CD8-positive, alpha-beta memory T cell (primary cell): ENCODE measurements around the gene SELENBP1. TPM values are rescaled to one million over a fixed set of nuclear protein-coding genes. Genes with fewer than 3 reads are reported as not detected.
"Not testable (repeated sequence)": the region's sequence is repeated elsewhere in the genome, so short reads cannot be mapped to it uniquely, and the experiment has no call there.

Experiments used
- CTCF ChIA-PET: fragments of 350-600 bp; sonication (Branson Sonifier 250); formaldehyde crosslinking; loops from one replicate; lab custom pipeline; 2021; ENCODE audit warnings: antibody characterized with exemption; lab: Charles Lee
- POLR2A ChIA-PET: fragments of 350-600 bp; sonication (Branson Sonifier 250); formaldehyde crosslinking; loops from one replicate; lab custom pipeline; 2021; ENCODE audit warnings: antibody characterized with exemption; lab: Charles Lee
- DNase-seq, 5 donors: peaks; one replicate each; pipeline versions ENCODE4 v3.0.0 to v3.0.0-alpha.2; 2020 to 2022; ENCODE audit warnings: mixed read lengths in 1 of 5
- H3K27ac ChIP-seq: one replicate; pipeline ENCODE4 v1.7.0; 2013; ENCODE audit warnings: low read depth, mild to moderate bottlenecking, low read length, moderate library complexity
- H3K27me3 ChIP-seq: 2 replicates; pipeline ENCODE4 v1.7.0; 2013; ENCODE audit warnings: low read length, mild to moderate bottlenecking; ENCODE audit not compliant: insufficient read depth, poor library complexity, severe bottlenecking
- H3K36me3 ChIP-seq: 2 replicates; pipeline ENCODE4 v1.7.0; 2013; ENCODE audit warnings: mild to moderate bottlenecking, low read length, moderate library complexity; ENCODE audit not compliant: insufficient read depth
- H3K4me1 ChIP-seq: 2 replicates; pipeline ENCODE4 v1.7.0; 2013; ENCODE audit warnings: mild to moderate bottlenecking, low read length, moderate library complexity; ENCODE audit not compliant: insufficient read depth
- H3K4me3 ChIP-seq: 2 replicates; pipeline ENCODE4 v1.7.0; 2013; ENCODE audit warnings: mild to moderate bottlenecking, low read length
- H3K9me3 ChIP-seq: 2 replicates; pipeline ENCODE4 v1.7.0; 2013; ENCODE audit warnings: mild to moderate bottlenecking, low read length
- H3K27ac Mint-ChIP-seq, 8 donors: one replicate each; pipeline ENCODE4 v1.8.0; 2020 to 2021; ENCODE audit warnings: mixed read lengths in 8 of 8, mild to moderate bottlenecking in 6 of 8, inconsistent platforms in 3 of 8, moderate library complexity in 3 of 8
- H3K27me3 Mint-ChIP-seq, 2 donors: one replicate each; pipeline ENCODE4 v1.8.0; 2020 to 2021; ENCODE audit warnings: mixed read lengths in 2 of 2, mild to moderate bottlenecking in 1 of 2, moderate library complexity in 1 of 2
- H3K36me3 Mint-ChIP-seq, 3 donors: one replicate each; pipeline ENCODE4 v1.8.0; 2020 to 2021; ENCODE audit warnings: mixed read lengths in 3 of 3, inconsistent platforms in 1 of 3, mild to moderate bottlenecking in 1 of 3
- H3K4me1 Mint-ChIP-seq, 3 donors: one replicate each; pipeline ENCODE4 v1.8.0; 2020 to 2021; ENCODE audit warnings: mixed read lengths in 3 of 3, inconsistent platforms in 1 of 3, mild to moderate bottlenecking in 1 of 3
- H3K4me3 Mint-ChIP-seq, 7 donors: one replicate each; pipeline ENCODE4 v1.8.0; 2020 to 2021; ENCODE audit warnings: mixed read lengths in 7 of 7, mild to moderate bottlenecking in 6 of 7, moderate library complexity in 4 of 7, inconsistent platforms in 2 of 7
- H3K9me3 Mint-ChIP-seq, 5 donors: one replicate each; pipeline ENCODE4 v1.8.0; 2020 to 2022; ENCODE audit warnings: mixed read lengths in 5 of 5, mild to moderate bottlenecking in 3 of 5, moderate library complexity in 2 of 5, inconsistent platforms in 1 of 5
- polyA plus RNA-seq: library from polyadenylated mRNA; unstranded; fragments of 300-500 nt; fragmentation: Illumina TruSeq; gene quantifications from one replicate; pipeline ENCODE4 v1.2.3, GENCODE V29; 2021
- total RNA-seq, 2 experiments: library from RNA; stranded (reverse); gene quantifications; one replicate each; pipeline ENCODE4 v1.2.3, GENCODE V29; 2021

SELENBP1 gene
- total and polyA plus RNA-seq, 3 experiments from 2014 or later, result not detected

DNA sequence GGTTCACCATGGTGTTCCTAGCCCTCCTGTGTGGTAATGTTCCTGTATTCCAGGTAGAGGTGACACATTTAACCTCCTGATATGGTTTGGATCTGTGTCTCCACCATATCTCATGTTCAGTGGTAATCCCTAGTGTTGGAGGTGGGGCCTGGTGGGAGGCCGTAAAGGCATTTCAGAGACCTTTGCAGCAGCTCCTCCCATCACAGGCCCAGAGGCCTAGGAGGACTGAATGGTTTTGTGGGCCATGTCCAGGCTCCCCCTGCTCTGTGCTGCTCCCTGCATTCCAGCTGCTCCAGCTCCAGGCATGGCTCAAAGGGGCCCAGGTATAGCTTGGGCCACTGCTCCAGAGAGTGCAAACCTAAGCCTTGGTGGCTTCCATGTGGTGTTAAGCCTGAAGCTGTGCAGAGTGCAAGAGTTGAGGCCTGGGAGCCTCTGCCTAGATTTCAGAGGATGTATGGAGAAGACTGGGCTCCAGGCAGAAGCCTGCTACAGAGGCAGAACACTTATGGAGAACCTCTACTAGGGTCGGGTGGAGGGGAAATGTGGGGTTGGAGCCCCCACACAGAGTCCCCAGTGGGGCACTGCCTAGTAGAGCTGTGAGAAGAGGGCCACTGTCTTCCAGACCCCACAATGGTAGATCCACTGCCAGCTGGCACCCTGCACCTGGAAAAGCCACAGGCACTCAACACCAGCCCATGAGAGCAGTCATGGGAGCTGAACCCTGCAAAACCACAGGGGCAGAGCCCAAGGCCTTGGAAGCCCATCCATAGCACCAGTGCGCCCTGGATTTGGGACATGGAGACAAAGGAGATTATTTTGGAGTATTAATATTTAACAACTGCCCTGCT is 10.0 kb downstream of the SELENBP1 start:
- H3K36me3 ChIP-seq, result no peaks in the 10 kb centered on the region
- H3K4me1 Mint-ChIP-seq, result no peaks in the 10 kb centered on the region
- peaks cover 0 to 17% (median 2%) of the 10 kb centered on the region in 3 donors for H3K36me3 Mint-ChIP-seq
- H3K9me3 Mint-ChIP-seq, result peaks cover 0 to 4% (median 0%) of the 10 kb centered on the region in 5 donors
- DNase-seq, result no peak
- POLR2A ChIA-PET, result no interaction called here
- peaks cover 0 to 2% of the 10 kb centered on the region in 2 donors for H3K27me3 Mint-ChIP-seq
- no peaks in the 10 kb centered on the region for H3K4me1 ChIP-seq
- H3K9me3 ChIP-seq, result no peaks in the 10 kb centered on the region
- H3K27ac ChIP-seq, result no peak overlapping the region
- H3K27me3 ChIP-seq, result no peaks in the 10 kb centered on the region
- H3K4me3 Mint-ChIP-seq, result no peak overlapping the region
- H3K27ac Mint-ChIP-seq, result no peak overlapping the region
- CTCF ChIA-PET, result no interaction called here
- H3K4me3 ChIP-seq, result no peak overlapping the region

DNA sequence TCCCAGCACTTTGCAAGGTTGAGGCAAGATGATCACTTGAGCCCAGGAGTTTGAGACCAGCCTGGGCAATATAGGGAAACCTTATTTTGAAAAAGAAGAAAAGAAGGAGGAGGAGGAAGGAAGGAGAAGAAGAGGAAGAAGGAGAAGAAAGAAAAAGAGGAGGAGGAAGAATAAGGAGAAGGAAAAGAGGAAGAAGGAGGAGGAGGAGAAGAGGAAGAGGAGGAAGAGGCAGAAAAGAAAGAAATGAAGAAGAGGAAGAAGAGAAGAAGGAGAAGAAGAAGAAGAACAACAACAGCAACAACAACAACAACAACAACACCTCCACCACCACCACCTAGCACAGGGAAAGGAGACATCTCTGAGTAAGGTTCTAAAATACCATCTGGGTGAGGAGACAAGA is 10.6 kb downstream of the SELENBP1 start:
- Histone ChIP-seq H3K36me3 (no peaks in the 10 kb centered on the region), H3K27me3 (no peaks in the 10 kb centered on the region), H3K4me1 (no peaks in the 10 kb centered on the region), H3K4me3 (no peak overlapping the region), H3K27ac (no peak overlapping the region), H3K9me3 (no peaks in the 10 kb centered on the region)
- no peaks in the 10 kb centered on the region for H3K4me1 Mint-ChIP-seq
- H3K36me3 Mint-ChIP-seq, result peaks cover 0 to 17% (median 2%) of the 10 kb centered on the region in 3 donors
- no peak for DNase-seq
- H3K9me3 Mint-ChIP-seq, result peaks cover 0 to 4% (median 0%) of the 10 kb centered on the region in 5 donors
- POLR2A ChIA-PET, result no interaction called here
- H3K27me3 Mint-ChIP-seq, result peaks cover 0 to 2% of the 10 kb centered on the region in 2 donors
- CTCF ChIA-PET, result no interaction called here
- H3K4me3 Mint-ChIP-seq, result no peak overlapping the region
- no peak overlapping the region for H3K27ac Mint-ChIP-seq

DNA sequence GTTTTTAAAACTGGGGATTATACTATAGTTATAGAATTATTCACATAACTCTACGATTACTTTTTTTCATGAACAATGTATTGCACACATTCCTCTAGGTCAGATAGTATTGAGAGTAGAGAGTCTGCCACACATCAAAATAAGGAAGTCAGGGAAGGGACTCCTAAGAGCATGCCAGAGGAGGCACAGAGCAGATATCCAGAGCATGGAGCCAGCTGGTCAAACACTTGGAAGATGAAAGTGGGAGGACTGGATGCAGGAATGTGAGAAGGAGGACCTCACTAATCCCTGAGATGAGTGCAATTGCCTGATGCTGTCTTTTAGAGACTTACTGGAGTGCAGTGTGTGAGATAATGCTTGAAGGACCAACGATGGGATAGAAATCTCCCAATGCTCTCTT is 15.8 kb downstream of the SELENBP1 start:
- Mint-ChIP-seq H3K4me3 (no peak overlapping the region), H3K4me1 (no peaks in the 10 kb centered on the region), H3K27me3 (peaks cover 0 to 1% of the 10 kb centered on the region in 2 donors), H3K27ac (peak overlapping the region in 1 of 8 donors; percentile 12), H3K36me3 (peaks cover 0 to 8% (median 0%) of the 10 kb centered on the region in 3 donors), H3K9me3 (peaks cover 0 to 3% (median 0%) of the 10 kb centered on the region in 5 donors)
- Histone ChIP-seq H3K4me3 (no peak overlapping the region), H3K36me3 (no peaks in the 10 kb centered on the region), H3K4me1 (no peaks in the 10 kb centered on the region), H3K9me3 (no peaks in the 10 kb centered on the region), H3K27ac (no peak overlapping the region), H3K27me3 (no peaks in the 10 kb centered on the region)
- ChIA-PET CTCF (interaction anchor here (1.2 kb wide), 1 partner anchor 16 kb away, joined by 3 read pairs; no protein-coding TSS in a partner anchor), POLR2A (no interaction called here)
- DNase-seq, result no peak

GRCh38 chr1:151352021-151352718 is 20.3 kb downstream of the SELENBP1 start:
- Histone ChIP-seq H3K4me3 (no peak overlapping the region), H3K27me3 (no peaks in the 10 kb centered on the region), H3K9me3 (no peaks in the 10 kb centered on the region), H3K4me1 (peaks cover 5% of the 10 kb centered on the region), H3K36me3 (no peaks in the 10 kb centered on the region), H3K27ac (no peak overlapping the region)
- POLR2A ChIA-PET, result interaction anchor here (0.5 kb wide), 1 partner anchor 47 kb away, joined by 5 read pairs; the partner anchor contains the start of gene PSMB4
- H3K36me3 Mint-ChIP-seq, result peaks cover 0 to 3% (median 0%) of the 10 kb centered on the region in 3 donors
- peaks cover 0 to 2% of the 10 kb centered on the region in 2 donors for H3K27me3 Mint-ChIP-seq
- peaks cover 0 to 3% (median 0%) of the 10 kb centered on the region in 5 donors for H3K9me3 Mint-ChIP-seq
- CTCF ChIA-PET, result interaction anchor here (2.4 kb wide), 1 partner anchor 11 kb away, joined by 9 read pairs; no protein-coding TSS in a partner anchor
- H3K4me1 Mint-ChIP-seq, result peaks cover 8 to 11% (median 9%) of the 10 kb centered on the region in 3 donors
- DNase-seq, result no peak
- peak overlapping the region in 2 of 8 donors; percentile 14 to 29 for H3K27ac Mint-ChIP-seq
- H3K4me3 Mint-ChIP-seq, result peak overlapping the region in 1 of 7 donors; percentile 15

DNA sequence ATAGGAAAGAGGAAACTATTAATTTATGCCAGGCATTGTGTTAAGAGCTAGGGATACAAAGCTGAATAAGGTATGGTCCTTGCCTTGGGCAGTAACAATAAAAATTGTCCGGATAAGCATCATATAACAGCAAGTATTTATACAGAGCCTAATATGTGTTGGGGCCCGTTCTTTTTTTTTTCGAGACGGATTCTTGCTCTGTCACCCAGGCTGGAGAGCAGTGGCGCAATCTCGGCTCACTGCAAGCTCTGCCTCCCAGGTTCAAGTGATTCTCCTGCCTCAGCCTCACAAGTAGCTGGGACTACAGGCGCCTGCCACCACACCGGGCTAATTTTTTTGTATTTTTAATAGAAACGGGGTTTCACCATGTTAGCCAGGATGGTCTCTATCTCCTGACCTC is 22.2 kb downstream of the SELENBP1 start:
- Mint-ChIP-seq H3K36me3 (peaks cover 0 to 17% (median 3%) of the 10 kb centered on the region in 3 donors), H3K4me1 (peaks cover 24 to 28% (median 26%) of the 10 kb centered on the region in 3 donors)
- not testable (repeated sequence) for H3K9me3 ChIP-seq, H3K27me3 ChIP-seq, H3K9me3 Mint-ChIP-seq, H3K36me3 ChIP-seq, H3K27me3 Mint-ChIP-seq, DNase-seq, H3K4me3 ChIP-seq, H3K27ac ChIP-seq, H3K4me3 Mint-ChIP-seq, H3K27ac Mint-ChIP-seq
- CTCF ChIA-PET, result interaction anchor here (1.7 to 2.3 kb wide), 2 partner anchors 9 to 12 kb away, joined by 7 to 13 read pairs; no protein-coding TSS in a partner anchor
- peaks cover 17% of the 10 kb centered on the region for H3K4me1 ChIP-seq
- POLR2A ChIA-PET, result interaction anchor here (0.5 kb wide), 1 partner anchor 262 kb away, joined by 3 read pairs; no protein-coding TSS in a partner anchor

DNA sequence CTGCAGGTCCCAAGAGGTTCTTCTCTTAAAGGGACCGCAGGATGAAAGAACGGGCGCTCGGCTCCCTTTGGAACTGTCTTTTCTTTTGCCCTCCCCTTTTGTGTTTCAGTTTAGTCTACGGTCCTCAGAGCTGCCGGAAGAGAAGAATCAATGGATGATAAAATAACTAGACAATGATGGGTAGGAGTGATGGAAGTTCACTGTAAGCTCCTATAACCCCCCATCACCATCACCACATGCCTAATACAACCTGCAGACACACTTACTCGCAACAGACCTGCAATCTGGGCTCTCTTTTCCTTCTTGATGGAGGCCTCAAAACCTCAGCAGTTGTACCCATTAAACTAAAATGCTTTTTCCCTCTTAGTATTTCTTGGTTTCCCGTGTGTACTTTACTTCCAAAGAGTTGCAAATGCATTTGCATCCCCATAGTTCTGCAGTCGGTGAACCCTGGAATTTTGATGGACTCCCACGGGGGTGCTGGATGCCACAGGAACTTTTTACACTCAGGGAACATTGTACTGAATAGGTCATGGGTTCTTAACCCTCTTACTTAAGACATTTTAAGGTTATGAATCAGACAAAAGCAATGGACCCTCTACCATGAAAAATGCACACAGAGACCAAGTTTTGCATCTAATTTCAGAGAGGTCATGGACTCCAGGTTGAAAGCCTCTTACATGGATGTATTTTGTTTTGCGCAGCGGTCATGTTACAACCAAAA is 24.8 kb downstream of the SELENBP1 start:
- Mint-ChIP-seq H3K27me3 (peaks cover 0 to 2% of the 10 kb centered on the region in 2 donors), H3K4me1 (peaks cover 28 to 43% (median 38%) of the 10 kb centered on the region in 3 donors), H3K36me3 (peaks cover 0 to 41% (median 5%) of the 10 kb centered on the region in 3 donors), H3K4me3 (peak overlapping the region; percentile 85 to 95 (median 93)), H3K27ac (peak overlapping the region; percentile 95 to 100 (median 98)), H3K9me3 (peaks cover 0 to 3% (median 0%) of the 10 kb centered on the region in 5 donors)
- Histone ChIP-seq H3K27me3 (no peaks in the 10 kb centered on the region), H3K4me1 (peaks cover 23% of the 10 kb centered on the region), H3K9me3 (no peaks in the 10 kb centered on the region), H3K27ac (peak overlapping the region; percentile 98), H3K36me3 (peaks cover 14% of the 10 kb centered on the region), H3K4me3 (peak overlapping the region; percentile 97)
- ChIA-PET CTCF (no interaction called here), POLR2A (interaction anchor here (1.0 to 1.6 kb wide), 3 partner anchors 9 to 52 kb away, joined by 3 to 10 read pairs (median 3); partner anchors contain the start of genes PI4KB and PSMB4)
- DNase-seq, result no peak

DNA sequence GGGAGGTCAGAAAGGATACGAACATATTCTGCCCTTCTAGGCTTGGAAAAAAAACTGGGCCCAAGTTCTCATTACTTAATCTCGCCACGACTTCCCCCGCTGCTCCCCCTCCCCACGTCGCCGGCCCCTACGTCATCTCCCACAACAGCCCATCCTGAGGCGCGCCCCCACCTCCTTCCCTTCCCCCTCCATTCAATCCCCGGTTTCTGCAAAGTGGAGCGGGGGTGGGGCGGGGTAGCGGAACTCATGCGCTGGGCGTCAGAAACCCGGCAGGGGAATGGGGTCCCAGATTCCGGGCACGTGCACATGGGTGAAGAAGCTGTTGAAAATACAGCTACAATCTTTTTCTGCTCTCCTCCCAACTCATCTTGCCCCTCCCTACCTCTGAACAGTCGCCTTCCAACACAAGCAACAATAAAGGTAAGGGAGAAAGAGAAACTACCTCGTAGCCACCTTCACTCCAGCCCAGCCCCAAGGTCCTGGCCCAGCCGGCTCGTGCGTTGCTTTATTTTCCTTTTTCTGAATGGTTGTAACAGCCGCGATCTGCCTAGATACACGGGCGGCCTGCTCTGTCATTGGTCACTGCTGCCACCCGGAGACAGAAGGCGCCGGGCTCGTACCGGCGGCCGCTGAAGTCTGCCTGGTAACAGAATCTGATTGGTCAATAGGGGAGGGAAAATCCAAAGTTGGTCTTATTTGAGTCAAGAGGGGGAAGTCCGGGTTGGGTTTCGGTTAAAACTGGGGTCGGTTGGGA is 25.6 kb downstream of the SELENBP1 start, which contains the start of gene RFX5:
TSS of gene RFX5 (minus strand) at position 484 of the 754 bp plus-strand sequence. CDS start 932 bp downstream, outside the sequence.
- H3K4me3 ChIP-seq, result peak within 1 kb of the TSS; percentile 97
- H3K9me3 Mint-ChIP-seq, result no peaks in the 10 kb centered on the region
- peaks cover 21% of the 10 kb centered on the region for H3K36me3 ChIP-seq
- peaks cover 0 to 2% of the 10 kb centered on the region in 2 donors for H3K27me3 Mint-ChIP-seq
- peak within 1 kb of the TSS; percentile 98 for H3K27ac ChIP-seq
- peaks cover 28 to 43% (median 38%) of the 10 kb centered on the region in 3 donors for H3K4me1 Mint-ChIP-seq
- peak within 1 kb of the TSS; percentile 95 to 100 (median 98) for H3K27ac Mint-ChIP-seq
- DNase-seq, result peak; percentile 88 to 97 (median 95)
- H3K9me3 ChIP-seq, result no peaks in the 10 kb centered on the region
- H3K4me3 Mint-ChIP-seq, result peak within 1 kb of the TSS; percentile 85 to 95 (median 93)
- ChIA-PET CTCF (no interaction called here), POLR2A (interaction anchor here (0.5 to 1.6 kb wide), 5 partner anchors 8 to 271 kb away, joined by 3 to 10 read pairs (median 3); partner anchors contain the start of genes PI4KB, PSMB4 and ZNF687)
- peaks cover 23% of the 10 kb centered on the region for H3K4me1 ChIP-seq
- H3K27me3 ChIP-seq, result no peaks in the 10 kb centered on the region
- H3K36me3 Mint-ChIP-seq, result peaks cover 0 to 48% (median 5%) of the 10 kb centered on the region in 3 donors
